IPS-NIHi11 (cell line): ENCODE data around the gene S100A1.
A peak's percentile ranks its signal among the peaks of the same experiment; 100 is the strongest.

Experiments
- DNase-seq: peaks from one replicate; pipeline ENCODE4 v3.0.0; 2012; ENCODE audit warnings: mixed read lengths, low spot score

S100A1 gene

GRCh38 chr1:153610811-153611301, 17.4 kb upstream of the S100A1 start:
- DNase-seq: no peak

- DNase-seq: no peak
These were observed 16.9 kb upstream of the S100A1 start for GRCh38 chr1:153611356-153611755.

DNA sequence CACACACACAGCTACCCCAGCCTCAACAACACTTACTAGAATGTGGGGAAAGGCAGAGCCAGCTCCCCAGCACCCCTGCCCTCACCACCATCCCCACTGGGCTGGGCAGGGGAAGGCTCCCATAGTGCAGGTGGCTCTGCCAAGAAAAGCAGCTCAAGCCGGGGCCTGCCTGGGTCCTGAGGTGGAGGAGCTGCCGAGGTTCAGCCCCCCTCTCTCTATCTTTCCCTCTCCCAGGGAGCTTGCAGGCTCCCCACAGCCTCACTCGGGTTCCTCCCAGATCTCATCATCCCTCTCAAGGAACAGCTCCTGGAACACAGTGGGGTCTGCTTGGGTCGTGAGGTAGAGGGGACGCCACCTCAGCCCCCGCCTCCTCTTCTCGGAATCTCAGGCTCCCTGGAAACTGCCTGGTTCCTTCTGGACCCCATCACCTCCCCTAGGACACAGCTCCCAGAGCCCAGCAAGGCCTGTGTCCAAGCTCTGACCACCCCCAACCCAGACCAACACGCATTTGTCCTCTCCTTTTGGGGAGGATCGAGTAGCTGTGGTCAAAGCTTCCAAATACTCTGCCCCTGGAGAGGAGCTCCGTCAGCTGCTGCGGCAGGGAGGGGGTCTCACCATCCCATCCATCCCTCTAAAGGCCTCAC, 16.0 kb upstream of the S100A1 start:
- DNase-seq: no peak

DNA sequence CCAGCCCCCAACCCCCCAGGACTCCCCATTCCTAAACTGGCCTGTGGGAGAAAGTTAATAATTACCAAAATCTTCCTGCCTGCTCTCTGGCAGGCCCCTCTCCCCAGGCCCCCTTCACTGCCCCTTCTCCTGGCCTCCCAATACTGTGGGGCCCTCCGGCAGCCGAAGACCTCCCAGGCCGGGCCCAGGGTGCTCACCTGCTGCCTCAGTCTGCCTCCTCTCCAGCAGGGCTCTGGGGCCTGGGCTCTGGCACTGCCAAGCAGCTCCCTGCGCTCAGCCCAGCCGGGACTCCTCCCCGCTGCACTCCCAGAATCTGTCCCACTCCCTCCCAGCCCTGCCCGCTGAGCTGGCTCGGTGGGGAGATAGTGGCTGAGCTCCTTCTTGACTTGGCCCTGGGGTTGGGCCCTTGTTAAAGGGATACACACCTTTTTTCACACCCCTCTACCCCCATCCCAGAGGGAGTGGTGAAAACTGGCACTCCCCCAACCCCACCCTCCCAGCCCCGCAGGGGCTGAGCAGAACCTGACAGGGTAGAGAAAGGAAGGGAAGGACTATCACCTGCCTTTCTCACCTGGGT, 15.4 kb upstream of the S100A1 start, which contains the start of gene S100A16:
Gene S100A16, minus strand, starts transcription at position 383 of the 577 bp plus-strand sequence. CDS start 4,986 bp downstream, outside the sequence.
- DNase-seq: peak; percentile 86

DNA sequence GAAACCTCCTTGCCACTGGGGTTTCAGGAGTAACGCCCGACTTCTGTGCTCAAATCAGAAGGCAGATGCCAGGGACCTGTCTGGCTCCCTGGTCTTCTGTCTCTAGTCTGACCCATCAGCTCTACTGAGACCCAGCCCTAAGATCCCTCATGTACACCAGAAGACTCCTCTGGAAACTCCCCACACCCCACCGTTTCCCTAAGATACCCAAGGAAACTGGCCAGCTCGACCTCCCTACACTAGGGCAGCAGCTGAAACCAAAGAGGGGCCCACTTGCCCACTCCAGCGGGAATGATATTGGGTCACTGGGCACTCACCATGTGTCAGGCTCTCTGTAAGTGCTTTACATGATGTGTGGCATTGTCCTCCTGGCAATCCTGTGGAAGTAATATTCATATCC, 14.8 kb upstream of the S100A1 start:
- DNase-seq: no peak

DNA sequence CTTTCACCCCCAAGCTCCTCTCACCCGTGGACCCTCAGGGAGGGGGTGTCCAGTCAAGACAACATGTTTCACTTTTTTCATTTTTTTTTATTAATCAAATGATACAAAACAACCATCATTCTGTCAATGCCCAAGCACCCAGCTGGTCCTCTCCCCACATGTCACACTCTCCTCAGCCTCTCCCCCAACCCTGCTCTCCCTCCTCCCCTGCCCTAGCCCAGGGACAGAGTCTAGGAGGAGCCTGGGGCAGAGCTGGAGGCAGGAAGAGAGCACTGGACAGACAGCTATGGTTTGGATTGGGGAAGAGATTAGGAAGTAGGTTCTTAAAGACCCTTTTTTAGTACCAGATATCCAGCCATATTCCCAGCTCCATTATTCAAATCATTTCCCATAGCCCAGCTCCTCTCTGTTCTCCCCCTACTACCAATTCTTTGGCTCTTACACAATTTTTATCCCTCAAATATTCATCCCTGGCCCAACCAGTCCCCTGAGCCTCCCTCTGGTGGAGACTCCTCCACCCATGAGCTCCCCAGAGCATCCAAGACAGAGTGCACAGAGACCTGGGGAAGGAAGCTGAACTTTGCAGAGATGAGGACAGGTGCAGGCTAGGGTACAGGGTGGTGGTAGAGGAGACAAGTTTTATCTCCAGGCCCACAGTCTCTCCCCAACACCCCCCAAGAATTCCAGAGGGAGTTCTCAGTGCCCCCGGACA, 13.9 kb upstream of the S100A1 start:
- no peak for DNase-seq

DNA sequence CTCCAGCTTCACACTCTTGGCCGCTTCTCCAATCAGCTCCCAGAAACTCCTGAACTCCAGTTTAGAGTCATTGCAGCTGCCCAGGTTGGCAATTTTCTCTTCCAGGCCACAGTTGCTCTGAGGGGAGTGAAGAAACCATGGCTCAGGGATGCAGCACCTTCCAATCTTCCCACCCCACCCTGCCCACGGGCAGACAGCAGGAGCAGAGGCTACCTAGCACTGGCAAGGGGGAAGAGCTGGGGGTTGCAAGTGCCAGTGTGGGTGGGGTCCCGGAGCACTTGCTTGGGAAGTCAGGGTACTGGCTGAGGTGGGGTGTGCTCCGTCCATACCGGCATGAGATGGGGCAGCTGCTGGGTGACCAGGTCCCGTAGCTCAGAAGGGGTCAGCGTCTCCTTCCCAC, 13.3 kb upstream of the S100A1 start:
- no peak for DNase-seq

- DNase-seq: no peak
These were observed 12.8 kb upstream of the S100A1 start for GRCh38 chr1:153615406-153615805.

DNA sequence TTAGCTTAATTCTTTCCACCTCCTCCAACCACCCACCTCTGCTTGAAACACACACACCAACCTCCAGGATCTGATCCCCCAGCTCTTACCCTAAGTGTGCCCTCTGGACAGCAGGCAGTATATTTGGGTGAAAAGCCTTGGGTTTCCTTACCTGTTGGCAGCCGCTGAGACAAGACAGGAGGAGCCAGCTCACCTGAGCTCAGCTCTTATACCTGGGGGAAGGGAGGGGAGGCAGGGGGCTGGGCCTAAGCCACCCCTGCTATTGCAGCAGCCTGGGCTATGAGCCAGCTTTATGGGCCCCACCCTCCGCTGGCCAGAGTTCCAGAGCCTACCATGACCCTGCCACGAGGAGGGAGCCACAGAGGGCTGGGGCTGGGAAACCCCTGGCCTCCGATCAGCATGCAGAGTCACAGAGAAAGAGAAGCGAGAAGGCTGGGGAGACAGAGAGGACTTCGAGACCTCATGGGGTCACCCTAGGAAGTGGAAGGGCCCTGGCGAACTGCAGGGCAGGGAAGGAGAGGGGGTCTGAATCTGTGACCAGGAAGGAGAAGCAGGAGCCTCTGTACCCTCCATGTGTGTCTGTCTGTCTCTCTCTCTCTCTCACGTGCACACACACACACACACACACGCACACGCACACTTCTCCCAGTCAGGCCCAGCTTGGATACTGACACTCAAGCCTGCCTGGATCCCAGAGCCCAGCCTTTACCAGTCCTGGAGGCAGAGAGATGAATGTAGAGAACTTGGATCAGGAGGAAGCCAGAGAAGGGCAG, 11.9 kb upstream of the S100A1 start, which contains the start of gene S100A14:
Gene S100A14, minus strand, starts transcription at position 182 of the 773 bp plus-strand sequence. CDS start 467 bp downstream, outside the sequence.
- peak; percentile 42 for DNase-seq

GRCh38 chr1:153616917-153617311, 11.3 kb upstream of the S100A1 start:
- DNase-seq: no peak

GRCh38 chr1:153617663-153618062, 10.6 kb upstream of the S100A1 start:
- DNase-seq: peak; percentile 80

- no peak for DNase-seq
These were observed 9.1 kb upstream of the S100A1 start for GRCh38 chr1:153619171-153619570.

DNA sequence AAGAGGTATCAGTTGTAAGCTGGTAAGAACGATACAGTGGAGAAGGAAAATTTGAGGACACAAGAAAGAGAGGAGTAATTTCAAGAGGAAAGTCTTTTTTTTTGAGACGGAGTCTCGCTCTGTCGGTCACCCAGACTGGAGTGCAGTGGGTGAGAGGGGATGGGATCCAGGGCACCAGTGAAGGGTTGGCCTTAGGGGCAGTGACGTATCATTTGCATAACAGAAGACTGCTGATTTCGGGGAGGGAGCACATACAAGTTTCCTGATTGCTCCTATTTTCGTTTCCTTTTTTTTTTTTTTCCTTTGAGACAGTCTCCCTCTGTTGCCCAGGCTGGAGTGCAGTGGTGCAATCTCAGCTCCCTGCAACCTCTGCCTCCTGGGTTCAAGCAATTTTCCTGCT, 5.1 kb upstream of the S100A1 start:
- DNase-seq: no peak

- DNase-seq: no peak
These were observed 3.1 kb upstream of the S100A1 start for GRCh38 chr1:153624965-153625611.

DNA sequence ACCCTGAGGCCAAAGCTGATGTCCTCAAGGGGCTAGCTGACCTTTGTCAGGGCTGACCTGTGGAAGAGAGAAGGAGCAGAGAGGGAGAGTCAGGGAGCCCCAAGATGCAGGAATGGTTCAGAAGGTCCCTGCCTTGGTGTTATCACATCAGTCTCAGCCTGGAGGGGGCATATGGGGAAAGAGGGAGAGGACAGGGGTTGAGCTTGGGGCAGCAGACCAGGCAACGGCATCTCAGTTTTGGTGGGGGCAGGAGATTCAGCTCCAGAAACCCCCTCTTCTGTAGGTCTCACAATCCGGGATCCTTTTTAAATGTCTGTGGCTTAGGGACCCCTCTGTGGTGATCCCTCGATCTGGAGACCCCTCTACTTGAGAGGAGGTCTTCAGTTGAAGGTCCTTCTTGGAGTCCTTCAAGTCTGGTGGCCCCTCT, 1.7 kb upstream of the S100A1 start:
- no peak for DNase-seq

DNA sequence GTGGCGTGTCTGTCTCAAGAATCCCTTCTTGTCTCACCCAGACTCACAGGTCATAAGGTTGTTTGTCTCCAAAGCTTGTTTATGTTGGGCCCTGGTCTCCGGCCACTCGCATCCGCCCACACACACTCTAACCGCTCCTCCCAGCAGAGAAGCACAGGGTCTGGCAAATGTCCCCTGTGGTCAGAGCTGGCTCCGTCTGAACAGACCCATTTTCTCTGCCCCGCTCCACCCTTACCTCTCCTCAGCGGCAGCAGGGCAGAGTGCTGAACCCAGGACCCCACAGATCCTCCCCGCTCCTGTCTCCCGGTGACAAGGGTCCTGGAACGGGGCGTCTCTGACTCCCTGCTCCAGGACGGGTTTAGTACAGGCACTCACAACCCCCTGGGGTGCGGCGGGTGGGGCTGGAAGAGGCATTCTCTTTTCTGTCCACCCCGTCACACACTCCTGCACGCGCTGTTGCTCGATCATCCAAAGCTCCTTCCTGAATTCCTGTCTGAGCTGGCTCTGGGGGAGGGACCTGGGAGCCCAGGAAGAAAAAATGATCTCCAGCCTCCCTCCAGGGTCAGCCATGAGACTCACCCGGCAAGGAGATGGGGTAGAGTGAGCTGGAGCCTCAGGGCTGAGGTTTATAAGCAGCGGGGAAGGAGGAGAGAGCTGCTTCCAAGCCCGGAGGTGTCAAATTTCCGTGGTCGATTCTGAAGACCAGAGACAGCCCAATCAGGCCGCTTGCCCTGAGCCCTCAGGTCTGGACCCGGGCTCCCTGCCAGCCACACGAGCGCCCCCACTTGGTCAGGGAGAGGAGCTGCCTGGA, 1.1 kb upstream of the S100A1 start, which contains the start of gene S100A13:
Gene S100A13, minus strand, starts transcription at position 602 of the 811 bp plus-strand sequence. CDS start 1,033 bp downstream, outside the sequence.
- DNase-seq: peak; percentile 94

- no peak for DNase-seq
These were observed 556 bp downstream of the S100A1 start for GRCh38 chr1:153628638-153629342.

DNA sequence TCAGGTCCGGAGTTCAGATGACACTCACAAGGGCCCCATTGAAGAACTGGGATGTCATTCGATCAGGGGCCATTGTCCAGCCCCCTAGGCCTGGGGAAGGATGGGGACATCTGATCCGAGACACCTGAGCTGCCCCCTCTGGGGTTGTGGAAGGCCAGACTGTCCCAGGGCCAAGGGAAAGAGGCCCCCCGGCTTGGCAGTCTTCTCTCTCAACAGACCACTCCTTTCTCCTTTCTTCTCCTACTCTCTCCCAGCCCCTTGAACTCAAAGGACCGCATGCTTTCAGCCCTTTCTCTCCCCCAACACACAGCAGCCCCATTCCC, 1.1 kb downstream of the S100A1 start:
- DNase-seq: no peak

- DNase-seq: no peak
These were observed 1.7 kb downstream of the S100A1 start for GRCh38 chr1:153629971-153630370.

DNA sequence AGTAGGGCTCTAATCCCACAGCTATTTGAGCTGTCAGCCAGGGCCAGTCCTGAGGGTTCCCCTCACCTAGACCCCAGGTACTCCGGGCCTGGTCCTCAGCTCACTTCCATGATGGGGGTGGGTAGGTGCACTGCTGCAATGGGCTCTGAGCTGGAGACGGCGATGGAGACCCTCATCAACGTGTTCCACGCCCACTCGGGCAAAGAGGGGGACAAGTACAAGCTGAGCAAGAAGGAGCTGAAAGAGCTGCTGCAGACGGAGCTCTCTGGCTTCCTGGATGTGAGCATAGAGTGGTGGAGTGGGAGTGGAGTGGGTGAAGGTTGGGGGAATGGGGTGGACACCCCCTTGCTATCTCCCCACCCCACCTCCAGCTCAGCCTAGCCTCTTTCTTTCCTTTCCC, 2.1 kb downstream of the S100A1 start:
- no peak for DNase-seq
